SK-N-DZ (cell line): ENCODE measurements around the gene SLC25A25.
"Not testable (repeated sequence)": the region's sequence is repeated elsewhere in the genome, so short reads cannot be mapped to it uniquely, and the experiment has no call there.

Experiments
- DNase-seq: peaks from one replicate; pipeline ENCODE4 v3.0.0-alpha.2; 2015; ENCODE audit warnings: low spot score

Gene SLC25A25

DNA sequence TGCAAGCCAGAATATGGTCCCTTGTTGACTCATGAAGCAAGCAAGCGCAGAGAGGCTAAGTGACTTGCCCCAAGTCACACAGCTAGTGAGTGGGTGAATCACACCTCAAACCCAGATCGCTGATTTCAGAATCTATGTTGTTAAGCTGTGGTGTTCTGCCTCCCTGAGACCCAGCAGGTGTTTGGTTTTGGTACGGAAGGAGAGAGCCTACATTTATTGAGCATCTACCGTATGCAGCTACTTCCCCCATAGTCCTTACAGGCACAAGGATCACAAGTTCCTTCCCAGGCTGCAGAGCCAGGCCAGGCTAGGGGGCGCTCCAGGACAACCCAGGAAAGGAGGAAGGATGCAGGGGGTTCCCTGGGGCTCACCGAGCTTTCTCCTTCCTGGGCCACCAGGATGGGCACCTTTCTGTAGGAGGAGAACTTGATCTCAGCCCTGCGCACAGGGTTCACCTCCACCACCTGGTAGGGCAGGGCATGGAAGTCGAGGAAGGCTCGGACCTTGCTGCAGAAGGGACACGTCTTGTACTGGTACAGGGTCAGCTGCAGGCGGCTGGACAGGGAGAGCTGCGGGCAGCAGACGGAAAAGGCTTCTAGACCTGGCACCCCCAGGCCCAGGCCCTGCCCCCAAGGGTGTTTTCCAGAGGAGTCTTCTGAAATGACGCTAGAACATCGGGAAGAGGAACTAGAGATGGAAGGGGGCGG is 57.0 kb downstream of the SLC25A25 start:
- peak; percentile 53 for DNase-seq

DNA sequence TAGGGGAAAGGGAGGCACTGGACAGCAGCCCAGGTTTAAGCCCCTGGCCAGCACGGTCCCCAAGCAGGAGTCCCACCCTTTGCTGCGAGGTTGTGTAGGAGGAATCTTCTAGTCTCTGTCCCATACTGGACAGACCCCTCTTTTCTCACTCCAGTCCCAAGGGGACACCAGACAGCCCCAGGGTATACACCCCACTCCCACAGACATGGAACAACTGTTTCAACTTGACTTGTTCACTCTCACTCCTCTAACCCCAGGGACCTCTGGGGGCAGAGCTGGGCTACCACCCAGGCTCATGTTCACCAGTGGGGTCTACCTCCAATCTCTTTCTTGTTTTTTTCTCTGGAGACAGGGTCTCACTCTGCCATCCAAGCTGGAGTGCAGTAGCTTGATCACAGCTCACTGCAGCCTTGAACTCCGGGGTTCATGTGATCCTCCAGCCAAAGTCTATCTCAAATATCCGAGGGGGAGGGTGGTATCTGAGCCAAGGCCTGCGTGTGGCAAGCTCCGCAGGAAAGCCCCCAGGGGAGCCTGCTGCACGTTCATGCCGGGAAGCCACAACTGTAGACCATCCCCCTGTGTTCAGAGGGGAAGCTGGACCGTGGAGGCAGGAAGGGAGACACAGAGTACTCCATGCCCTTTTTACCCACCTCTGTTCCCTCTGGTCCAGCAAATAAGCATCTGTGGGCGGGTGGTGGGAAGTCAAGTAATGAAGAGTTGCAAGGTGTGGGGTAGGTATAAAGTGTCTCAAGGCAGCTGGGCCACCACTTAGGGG is 57.7 kb downstream of the SLC25A25 start:
- DNase-seq, result no peak

DNA sequence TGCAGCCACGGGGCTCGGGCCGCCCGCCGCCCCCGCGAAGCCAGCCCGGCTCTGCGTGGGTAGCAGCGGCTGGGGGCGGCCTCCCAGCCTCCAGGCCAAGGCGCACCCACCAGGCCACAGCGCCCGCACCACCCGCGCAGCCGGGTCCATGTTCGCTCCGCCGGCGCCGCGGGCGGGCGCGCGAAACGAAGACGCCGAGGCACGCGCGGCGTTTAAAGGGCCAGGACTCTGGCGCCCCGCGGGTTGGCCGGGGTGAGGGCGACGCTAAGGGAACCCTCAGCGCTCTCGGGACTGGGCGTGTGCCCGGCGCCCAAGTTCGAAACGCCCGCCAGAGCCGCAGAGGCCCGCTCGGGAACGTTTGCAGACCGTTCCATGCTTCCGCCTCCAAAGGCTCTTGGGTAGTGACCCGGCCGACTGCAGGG is 59.5 kb downstream of the SLC25A25 start, which contains the start of gene PTGES2:
PTGES2 (minus strand) TSS at position 162 of the 422 bp plus-strand sequence; CDS start at position 150, 12 bp downstream.
- DNase-seq, result peak; percentile 87

DNA sequence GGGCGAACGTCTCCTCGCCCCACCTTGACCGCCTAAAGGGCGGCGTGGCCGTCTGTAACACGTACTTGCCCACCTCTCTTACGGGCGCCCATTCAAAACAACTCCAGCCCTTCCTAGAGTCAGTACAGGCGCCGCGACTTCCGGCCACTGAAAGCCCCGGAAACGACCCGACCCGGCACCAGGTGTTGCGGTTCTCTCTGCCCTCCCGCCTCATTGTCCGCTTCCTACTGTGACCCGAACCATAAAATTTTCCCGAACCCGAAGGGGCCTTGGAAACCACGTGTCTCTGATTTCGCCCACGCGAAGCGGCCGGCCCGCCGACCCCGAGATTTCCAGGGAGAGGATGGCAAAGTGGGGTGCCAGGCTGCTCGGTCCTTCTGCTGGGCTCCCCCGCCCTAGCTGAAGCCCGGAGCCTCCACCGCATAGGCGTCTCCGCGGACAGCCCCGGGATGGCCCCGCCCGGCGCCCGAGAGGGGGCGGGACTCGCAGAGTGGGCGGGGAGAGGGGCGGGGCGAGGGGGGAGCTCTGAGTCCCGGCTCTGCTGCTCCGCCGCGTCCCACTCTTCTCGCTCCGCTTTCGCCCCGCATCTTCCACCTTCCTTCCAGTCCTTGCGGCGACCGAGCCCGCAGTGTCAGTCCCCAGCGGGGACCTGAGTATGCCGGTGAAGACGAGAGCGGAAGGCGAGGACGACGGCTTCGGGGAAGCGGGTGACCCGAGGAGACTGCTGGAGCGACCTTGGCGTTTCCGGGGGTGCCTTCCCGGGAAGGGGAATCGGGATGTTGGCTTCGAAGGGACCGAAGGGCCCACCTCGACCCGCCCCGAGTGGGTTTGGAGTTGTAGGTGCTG is 60.2 kb downstream of the SLC25A25 start:
- DNase-seq, result peak; percentile 96

DNA sequence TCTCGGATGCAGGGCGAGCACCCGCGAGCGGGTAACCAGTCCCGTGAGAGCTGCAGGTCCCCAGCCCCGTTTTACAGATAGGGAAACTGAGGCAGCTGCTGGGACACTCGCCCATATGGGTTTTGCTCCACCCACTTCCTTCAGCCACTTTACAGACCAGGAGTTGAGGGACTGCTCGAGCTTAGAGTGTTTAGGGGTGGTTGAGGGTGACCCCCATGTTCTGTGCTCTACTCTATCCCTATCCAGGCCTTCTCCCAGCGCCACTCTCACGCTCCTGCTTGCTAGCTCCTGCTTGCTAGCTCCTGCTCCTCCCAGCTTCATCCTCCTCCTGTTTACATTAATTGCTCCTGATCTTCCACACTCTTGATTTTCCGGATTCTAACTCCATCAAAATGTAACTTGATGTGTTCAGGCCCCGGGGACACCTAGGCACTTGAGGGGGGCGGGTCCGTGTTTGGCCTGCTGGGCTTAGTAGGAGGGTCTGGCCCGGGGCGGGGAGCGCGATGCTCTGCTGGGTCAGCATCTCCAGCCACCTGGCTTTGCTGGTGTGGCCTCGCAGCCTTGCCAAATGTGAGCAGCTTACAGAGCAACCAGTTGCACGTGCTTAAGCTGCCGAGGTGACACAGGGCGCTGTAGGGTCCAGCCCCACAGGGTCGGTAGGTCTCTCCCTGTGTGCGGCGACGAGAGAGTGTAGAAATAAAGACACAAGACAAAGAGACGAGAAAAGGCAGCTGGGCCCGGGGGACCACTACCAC is 61.0 kb downstream of the SLC25A25 start:
- no peak for DNase-seq

DNA sequence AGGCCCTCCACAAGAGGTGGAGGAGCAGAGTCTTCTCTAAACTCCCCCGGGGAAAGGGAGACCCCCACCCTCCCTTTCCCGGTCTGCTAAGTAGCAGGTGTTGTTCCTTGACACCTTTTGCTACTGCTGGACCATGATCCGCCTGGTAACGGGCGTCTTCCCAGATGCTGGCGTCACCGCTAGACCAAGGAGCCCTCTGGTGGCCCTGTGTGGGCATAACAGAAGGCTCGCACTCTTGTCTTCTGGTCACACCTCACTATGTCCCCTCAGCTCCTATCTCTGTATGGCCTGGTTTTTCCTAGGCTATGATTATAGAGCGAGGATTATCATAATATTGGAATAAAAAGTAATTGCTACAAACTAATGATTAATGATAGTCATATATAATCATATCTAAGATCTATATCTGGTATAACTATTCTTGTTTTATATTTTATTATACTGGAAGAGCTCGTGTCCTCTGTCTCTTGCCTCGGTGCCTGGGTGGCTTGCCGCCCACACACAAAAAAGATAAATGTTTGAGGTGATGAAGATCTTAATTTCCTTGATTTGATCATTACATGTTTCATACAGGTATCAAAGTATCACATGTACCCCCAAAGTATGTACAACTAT is 62.1 kb downstream of the SLC25A25 start:
- not testable (repeated sequence) for DNase-seq

DNA sequence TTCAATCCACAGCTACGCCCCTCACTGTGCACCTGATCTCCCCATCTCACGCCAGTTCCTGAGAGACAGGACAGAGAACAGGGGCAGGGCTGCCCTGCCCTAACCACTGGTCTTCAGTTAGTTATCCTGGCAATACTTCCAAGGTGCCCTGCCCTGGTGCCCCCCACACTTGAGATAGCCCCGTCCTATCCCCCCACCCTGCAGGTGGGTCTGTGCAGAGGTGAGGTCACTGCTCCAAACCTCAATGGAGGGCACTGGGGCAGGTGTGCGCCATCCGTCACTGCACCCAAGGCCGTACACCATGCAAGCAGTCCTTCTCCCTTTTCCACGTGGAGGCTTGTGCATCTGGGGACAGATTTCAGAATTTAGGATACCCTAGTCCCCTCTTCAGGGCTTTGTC is 62.6 kb downstream of the SLC25A25 start:
- DNase-seq, result not testable (repeated sequence)

DNA sequence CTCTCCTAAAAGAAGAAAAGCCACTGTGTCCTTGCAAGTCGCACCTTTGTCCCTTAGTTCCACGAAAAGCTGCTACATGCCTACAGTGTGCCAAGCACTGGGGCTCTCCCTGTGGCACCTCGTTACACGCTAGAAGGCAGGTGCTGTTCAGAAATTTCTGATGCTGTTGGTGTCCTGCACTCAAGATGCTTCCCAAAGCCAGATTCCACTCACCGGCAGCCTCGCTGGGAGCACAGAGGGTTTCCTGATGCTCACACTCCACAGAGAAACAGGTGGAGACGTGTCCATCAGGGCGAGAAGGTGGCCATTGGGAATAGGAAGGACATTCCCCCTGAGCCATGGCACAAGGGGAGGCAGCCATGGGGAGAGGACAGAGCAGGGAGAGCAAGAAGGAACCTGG is 63.3 kb downstream of the SLC25A25 start:
- DNase-seq, result not testable (repeated sequence)

DNA sequence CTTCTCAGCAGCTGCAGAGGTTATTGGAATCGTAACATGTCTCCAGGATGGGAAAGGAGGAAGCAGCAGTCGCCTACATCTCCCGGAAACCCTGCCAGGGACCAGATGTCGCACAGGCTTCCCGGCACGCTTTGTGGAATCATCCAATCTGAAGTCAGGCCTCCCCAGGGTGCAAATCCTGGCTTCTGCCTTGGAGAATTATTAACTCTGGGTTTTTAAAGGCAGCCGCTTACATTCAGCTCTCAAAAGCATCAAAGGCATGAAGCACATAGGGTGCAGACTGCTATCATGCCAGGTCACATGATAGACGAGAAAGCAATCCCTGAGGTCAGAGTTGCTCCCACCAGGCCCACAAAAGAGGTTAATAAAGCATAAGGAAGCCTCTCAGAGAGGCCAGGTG is 64.1 kb downstream of the SLC25A25 start:
- not testable (repeated sequence) for DNase-seq

DNA sequence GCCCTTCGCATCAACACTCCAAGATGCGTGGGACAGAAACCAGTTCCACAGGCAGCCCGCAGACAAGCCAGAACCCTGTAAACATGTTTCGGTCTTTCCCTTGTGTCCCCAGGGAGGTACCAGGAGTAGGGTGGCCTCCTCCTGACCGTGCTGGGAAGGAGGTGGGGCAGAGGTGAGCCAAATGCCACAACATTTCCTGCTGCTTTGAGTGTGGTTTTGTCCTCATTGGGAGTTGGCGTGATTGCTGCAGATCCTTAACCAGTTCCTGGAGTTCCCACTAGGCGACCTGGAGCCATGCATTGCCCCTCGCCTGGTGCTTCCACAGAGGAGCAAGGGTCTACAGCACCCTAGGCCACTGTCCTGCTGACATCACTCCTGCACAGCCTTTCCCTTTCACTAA is 67.5 kb downstream of the SLC25A25 start:
- not testable (repeated sequence) for DNase-seq

DNA sequence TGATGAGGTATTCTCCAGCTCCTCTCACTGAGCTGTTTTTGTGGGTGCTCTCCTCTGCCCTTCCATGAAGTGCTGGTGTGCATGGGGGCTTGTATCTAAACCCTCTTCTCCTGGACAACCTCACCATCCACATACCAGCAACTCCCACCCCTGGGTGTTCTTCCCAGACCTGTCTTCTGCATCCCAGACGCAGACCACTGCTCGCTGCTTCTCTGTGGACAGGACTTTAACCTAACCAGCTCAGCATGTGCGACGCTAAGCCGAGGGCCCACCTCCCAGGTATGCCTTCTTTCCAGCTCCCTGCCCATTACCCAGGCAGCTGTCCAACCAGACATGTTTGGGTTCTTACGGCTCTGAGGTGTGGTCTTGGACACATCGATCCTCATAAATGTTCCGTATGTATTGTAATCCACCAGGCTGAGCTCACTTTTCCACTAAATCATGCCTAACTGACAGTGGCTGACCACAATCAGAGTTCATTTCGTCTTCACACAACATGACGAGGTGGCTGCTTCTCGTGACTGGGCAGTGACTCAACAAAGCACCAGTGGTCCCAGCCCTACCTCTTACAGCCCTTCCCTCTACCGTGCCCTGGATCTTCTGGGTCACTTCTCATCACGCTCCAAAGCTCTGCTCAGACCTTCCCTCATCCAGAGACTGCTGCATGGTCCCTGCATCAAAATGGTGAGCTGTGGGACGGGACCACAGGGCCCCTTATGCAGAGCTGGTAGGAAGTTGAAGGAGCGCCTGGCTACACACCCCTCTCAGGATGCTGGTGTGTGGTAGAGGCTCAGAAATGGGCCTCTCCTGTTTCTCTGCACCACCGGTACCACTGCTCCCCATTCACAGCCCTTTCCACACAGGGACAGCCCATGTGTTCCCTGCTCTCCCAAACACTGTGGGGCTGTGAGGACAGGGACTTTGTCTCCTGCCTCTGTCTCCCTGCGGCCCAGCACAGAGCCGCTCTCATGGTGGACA is 69.1 kb downstream of the SLC25A25 start:
- no peak for DNase-seq

DNA sequence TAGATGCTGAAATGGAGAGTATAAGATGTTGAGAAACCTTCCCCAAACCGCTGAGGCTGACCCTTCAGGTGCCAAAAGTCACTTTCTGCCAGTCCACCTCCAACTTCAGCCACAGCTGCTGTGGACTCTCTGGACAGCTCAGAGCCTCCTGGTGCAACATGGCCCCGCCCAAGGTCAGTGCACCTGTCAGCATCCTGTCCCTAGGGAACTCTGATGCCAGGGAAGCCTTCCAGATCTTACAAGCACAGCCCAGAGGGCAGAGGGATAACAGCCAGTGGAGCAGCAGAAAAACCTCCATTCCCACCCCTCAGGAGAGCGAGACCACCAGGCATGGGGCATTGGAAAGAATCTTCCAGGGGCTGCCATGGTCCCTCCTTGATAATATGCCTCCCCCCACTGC is 70.0 kb downstream of the SLC25A25 start:
- no peak for DNase-seq

DNA sequence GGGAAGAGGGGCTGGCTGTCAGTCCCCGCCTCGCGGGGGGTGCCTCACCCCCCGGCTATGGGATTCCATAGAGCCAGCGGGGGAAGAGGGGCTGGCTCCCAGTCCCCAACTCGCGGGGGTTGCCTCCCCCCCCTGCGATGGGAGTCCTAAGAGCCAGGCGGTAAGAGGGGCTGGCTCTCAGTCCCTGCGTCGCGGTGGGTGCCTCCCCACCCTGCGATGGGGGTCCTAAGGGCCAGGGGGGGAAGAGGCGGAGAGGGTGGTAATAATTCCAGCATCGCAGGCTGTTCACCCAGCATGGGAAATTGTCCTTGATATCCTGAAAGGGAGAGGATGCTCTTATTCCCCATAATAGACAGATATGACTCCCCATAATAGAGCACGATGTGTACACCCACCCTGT is 71.6 kb downstream of the SLC25A25 start:
- no peak for DNase-seq

DNA sequence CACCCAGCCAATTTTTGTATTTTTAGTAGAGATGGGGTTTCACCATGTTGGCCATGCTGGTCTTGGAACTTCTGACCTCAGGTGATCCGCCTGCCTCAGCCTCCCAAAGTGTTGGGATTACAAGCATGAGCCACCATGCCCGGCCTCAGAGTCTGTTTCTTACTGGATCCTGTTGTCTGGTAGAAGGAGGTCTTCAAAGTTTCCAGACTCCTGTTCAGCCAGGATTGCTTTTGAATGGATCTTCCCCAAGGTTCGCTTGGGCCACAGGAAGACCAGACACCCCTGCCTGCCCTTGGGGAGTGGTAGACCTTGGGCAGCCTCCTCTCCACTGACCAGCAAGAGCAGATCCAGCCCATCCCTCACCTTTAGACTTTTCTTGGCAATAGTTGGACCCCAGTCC is 73.6 kb downstream of the SLC25A25 start:
- no peak for DNase-seq

DNA sequence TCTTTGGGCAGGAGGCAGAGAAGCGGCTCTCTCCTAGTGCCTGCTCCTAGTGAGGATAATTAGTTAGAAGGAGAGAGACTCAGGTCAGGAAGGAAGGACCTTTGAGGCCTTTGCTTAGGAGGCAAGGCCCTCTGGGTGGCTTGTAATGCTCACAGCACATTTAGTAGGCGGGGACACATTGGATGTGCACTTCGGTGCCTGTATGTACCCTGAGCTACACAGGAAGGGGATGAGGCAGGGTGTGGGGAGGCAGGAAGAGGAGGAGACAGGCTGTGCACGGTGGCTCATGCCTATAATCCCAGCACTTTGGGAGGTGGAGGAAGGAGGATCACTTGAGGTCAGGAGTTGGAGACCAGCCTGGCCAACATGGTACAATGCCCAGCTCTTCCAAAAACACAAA is 74.0 kb downstream of the SLC25A25 start:
- no peak for DNase-seq

DNA sequence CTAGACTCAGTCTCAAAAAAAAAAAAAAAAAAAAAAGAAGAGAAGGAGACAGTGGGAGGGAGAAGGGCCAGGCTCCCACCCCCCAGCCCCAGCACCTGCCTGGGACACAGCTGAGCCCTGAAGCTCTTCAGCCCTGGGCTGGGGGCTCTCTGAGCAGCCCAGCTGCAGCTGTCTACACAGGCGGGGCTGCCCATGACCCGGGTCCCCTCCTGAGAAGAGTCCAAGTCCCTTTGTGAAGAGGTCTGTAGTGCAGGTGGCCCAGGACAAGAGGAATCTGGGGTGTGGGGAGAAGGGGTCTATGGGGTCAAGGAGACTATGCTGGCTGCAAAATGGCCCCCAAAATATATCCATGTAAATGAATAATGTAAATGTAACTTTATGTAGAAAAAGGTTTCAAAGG is 74.6 kb downstream of the SLC25A25 start:
- no peak for DNase-seq

DNA sequence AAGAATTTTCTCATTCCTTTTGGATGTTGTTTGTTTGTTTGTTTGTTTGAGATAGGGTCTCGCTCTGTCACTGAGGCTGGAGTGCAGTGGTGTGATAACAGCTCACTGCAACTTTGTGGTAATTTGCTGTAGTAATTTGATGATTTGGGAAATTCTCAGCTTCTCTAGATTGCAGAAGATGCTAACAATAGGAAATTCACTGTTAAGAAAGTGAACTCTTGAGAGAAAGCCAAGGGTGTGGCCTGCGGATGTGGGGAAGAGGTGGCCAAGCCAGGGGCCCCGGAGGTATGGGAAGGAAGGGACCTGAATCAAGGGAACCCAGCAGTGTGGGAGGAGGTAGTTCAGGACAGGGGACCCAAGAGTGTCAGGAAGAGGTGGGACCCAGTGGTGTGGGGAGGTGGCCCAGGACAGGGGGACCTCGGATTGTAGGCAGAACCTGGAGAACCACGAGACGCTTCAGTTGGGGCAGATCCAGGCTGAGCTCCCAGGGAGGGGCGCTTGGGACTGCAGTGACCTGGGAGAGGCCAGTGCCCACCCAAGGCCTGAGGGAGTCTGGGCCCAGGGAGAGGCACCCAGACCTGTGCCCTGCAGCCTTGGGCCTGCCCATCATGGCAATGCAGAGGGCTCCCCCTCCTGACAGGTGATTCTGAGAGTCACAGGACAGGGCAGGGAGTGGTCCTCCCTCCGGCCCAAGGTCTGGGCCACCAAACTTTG is 75.7 kb downstream of the SLC25A25 start:
- no peak for DNase-seq

DNA sequence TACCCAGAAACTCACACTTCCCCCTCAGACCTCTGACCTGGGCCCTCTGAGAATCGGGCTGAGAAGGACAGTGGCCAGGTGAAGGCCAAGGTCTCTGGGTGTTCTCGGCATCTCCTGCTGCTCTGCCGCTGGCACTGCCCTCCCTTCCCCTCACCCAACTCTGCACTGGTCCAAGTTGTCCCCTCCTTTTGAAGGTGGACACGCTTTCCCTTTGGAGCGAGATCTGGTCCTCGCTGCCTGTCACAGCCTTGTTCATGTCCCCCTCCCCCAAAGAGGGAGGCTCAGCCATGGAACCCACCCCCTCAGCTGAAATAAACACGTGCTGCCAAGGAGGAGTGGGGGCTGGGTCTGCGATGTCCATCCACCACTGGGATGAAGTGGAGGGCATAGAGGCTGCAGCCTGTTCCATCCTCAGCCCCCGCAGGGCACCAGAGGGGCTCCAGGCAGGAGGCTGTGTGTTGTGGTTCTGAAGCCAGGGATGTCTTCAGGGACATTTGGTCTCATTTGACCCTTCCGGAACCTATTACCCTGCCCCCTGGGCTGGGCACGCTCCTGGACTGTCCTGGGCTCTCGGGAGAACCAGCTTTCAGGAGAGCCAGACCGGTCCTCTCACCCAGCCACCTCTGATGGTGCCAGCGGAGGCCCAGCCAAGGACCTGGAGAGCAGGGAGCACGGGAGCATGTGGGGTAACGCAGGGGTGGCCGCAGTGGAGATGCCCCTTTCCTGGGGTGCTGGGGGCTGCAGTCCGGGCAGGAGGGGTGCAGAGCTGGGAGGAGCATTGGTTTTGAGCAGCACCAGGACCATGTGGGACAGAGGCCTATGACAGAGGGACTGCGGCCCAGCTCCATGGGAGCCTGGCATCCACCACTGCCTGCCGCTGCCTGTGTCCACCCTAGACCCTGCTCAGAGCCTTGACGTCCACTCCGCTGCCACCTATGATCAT is 76.5 kb downstream of the SLC25A25 start:
- DNase-seq, result no peak
